HG03159 (cell line): Measurements from ENCODE around the gene ACOT8.
A peak's percentile ranks its signal among the peaks of the same experiment; 100 is the strongest.
"Not testable (repeated sequence)": the region's sequence is repeated elsewhere in the genome, so short reads cannot be mapped to it uniquely, and the experiment has no call there.

Experiments
- ATAC-seq: cut with Tn5 transposase; IDR thresholded peaks from one replicate; pipeline ENCODE4 v1.9.1; 2021; ENCODE audit warnings: mild to moderate bottlenecking, moderate library complexity; ENCODE audit not compliant: unreplicated experiment

ACOT8 gene

DNA sequence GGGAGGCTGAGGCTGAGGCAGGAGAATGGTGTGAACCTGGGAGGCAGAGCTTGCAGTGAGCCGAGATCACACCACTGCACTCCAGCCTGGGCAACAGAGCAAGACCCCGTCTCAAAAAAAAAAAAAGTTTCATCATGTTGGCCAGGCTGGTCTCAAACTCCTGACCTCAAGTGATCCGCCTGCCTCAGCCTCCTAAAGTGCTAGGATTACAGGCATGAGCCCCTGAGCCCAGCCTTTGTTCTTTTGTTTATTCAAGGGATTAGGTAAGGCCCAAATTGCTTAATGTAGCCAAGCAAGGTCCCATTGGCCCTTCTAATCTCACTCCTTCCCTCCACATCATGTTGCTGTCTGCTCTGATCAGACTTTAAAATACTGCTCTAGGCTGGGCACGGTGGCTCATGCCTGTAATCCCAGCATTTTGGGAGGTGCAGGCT lies 27.5 kb downstream of the ACOT8 start:
- ATAC-seq, result not testable (repeated sequence)

GRCh38 chr20:45828589-45828988 lies 28.6 kb downstream of the ACOT8 start:
- ATAC-seq, result no peak

DNA sequence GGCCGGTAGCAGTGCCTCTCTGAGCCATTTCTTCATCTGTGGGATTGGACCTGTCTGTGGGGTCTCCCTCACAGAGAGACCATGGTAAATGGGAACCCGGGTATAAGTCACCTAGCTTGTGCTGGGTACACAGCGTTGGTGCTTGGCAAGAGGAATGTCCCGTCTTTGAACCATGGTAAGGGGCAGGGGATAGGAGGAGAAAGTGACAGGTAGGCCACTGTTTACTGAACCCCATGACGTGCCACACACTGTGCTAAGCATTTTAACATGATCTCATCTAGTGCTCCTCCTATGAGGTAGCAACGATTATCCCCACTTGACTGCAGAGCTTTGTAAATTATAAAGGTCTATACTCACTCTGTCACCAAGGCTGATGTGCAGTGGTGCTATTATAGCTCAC lies 29.5 kb downstream of the ACOT8 start:
- no peak for ATAC-seq

DNA sequence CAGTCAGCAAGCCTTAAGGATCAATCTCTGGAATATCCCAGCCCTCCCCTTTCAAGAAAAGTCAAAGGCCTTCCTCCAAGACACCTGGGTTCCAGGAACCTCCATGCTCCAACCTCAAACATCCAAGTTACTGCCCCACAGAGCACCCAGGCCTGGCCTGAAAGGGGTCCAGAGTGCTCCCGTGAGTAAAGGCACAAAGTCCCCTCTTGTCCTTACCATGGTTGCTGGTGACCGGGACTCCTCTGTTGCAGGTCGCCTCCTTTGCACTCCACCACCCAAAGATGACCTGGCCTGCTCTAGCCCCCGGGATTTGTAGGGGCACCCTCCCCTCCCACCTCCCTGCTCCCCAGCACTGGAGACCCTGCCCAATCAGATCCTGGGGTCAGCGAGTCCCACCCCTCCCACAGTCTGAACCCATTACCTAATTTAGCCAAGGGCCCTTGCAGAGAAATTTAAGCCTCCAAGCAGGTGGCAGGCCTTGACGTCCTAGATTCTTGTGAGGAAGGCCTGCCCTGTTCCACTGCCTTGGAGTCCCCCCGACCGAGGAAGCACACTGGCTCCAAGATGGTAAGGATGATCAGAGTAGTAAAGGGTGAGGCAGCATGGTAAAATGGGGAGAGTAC lies 30.1 kb downstream of the ACOT8 start, which contains the start of gene TNNC2:
Gene TNNC2 (minus strand): TSS at position 283 of the 623 bp plus-strand sequence. CDS start 64 bp downstream, at position 219.
- no peak for ATAC-seq

GRCh38 chr20:45826381-45827019 lies 30.7 kb downstream of the ACOT8 start:
- ATAC-seq, result no peak

- no peak for ATAC-seq
Observed at GRCh38 chr20:45823949-45824835, 33.0 kb downstream of the ACOT8 start.

DNA sequence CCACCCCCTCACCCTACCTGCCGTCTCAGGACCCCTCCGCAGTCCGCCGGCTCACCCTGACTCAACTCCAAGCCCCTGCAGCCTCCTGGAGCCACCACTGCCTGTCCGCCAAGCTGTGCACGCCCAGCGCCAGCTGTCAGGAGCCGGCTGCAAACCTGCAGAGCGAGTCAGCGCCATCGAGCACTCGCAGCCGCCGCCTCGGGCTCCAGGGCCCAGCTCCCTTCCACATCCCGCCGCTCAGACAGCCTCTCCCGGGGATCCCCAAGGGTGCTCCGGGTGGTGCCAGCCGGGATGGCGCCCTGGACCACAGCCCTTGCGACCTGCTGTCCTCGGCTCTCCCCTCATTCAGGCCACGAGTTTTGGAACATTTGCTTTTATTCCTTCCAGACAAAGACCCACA lies 34.3 kb downstream of the ACOT8 start:
- ATAC-seq, result no peak

DNA sequence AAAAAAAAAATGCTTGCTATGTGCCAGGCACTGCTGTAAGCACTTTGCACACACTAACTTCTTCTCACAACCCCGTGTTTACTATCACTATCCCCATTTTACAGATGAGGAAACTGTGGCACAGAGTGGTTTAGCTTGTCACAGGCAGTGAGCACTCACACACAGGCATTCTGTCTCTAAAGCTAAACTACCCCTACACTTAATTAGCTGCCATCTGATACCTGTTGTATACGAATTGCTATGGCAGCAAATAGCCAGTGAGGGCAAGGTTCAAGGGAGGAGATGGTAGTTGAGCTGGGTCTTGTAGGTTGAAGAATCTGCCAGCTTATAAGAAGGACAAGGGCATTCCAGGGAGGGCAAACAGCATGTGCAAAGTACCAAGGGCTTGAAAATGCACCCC lies 35.2 kb downstream of the ACOT8 start:
- no peak for ATAC-seq

DNA sequence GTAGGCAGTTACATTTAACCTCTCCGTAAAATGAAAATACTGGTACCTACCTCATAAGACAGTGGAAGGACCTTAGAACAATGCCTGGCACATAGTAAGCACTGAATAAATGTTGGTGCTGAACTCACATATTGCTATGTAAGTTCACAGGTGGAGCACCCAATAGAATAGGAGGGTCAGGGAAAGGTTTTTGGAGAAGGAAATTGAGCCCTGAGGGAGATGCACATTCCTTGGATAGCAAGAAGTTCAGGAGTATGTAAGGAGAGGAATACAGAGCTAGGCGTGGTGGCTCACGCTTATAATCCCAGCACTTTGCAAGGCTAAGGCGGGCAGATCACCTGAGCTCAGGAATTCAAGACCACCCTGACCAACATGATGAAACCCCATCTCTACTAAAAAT lies 37.7 kb downstream of the ACOT8 start:
- ATAC-seq, result no peak

DNA sequence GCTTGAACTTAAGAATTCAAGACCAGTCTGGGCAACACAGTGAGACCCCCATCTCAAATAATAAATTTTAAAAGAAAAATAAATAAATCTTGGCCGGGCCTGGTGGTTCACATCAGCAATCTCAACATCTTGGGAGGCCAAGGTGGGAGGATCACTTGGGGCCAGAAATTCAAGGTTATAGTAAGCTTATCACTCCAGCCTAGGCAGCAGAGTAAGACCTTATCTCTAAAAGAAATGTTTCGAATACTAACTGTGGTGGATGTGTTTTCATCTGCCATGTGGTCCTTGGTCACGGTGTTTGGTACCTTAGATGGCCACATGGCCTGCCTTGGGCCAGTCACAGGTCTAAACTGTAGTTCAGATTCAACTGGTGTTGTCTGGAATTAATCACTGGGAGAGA lies 39.0 kb downstream of the ACOT8 start:
- ATAC-seq, result no peak

- ATAC-seq, result no peak
Observed at GRCh38 chr20:45817376-45818194, 39.6 kb downstream of the ACOT8 start.

DNA sequence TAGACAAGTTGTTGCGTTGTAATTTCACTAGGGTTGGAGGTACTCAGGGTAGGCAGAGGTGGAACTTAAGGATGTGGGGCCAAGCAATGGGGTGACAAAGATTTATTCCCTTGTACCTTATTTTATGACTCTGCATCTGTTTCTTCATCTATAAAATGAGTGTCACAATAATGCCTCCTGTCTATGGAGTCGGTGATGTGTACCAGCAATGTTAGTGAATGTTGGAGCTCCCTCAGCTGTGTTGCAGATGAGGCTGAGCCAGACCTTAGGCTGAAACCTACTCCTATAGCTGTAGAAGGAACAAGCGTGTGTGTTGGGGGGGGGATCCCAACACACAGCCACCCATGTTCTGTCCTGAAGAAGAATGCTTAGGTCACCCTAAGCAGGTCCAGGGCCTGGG lies 40.2 kb downstream of the ACOT8 start:
- ATAC-seq, result no peak

GRCh38 chr20:45814314-45814713 lies 42.9 kb downstream of the ACOT8 start:
- no peak for ATAC-seq

GRCh38 chr20:45813489-45813888 lies 43.7 kb downstream of the ACOT8 start:
- ATAC-seq, result no peak

GRCh38 chr20:45813006-45813340 lies 44.2 kb downstream of the ACOT8 start:
- ATAC-seq, result no peak

GRCh38 chr20:45812157-45813005 lies 44.8 kb downstream of the ACOT8 start, which contains the start of gene UBE2C:
Gene UBE2C (plus strand): TSS chr20:45812644. CDS start chr20:45812696, 52 bp downstream.
- peak; percentile 98 for ATAC-seq

GRCh38 chr20:45810191-45810970 lies 46.8 kb downstream of the ACOT8 start:
- no peak for ATAC-seq

DNA sequence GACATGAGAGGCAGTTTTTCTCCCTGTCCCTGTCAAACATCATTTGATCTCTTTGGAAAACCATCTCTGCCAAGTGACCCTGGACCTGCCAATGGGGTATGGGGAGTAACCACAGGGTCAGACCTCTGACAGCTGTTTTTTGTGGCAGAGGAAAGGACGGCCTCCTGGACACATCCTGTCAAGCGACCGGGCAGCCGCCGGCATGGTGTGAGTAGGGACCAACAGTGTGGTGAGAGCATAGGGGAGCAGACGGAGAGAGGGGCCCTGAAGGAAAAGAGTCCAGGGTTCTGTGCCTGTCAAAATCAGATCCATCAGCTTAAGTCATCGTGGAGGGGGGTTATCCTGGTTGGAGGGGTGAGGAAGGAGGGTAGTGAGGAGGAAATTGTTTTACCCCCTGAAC lies 55.3 kb downstream of the ACOT8 start:
- no peak for ATAC-seq

DNA sequence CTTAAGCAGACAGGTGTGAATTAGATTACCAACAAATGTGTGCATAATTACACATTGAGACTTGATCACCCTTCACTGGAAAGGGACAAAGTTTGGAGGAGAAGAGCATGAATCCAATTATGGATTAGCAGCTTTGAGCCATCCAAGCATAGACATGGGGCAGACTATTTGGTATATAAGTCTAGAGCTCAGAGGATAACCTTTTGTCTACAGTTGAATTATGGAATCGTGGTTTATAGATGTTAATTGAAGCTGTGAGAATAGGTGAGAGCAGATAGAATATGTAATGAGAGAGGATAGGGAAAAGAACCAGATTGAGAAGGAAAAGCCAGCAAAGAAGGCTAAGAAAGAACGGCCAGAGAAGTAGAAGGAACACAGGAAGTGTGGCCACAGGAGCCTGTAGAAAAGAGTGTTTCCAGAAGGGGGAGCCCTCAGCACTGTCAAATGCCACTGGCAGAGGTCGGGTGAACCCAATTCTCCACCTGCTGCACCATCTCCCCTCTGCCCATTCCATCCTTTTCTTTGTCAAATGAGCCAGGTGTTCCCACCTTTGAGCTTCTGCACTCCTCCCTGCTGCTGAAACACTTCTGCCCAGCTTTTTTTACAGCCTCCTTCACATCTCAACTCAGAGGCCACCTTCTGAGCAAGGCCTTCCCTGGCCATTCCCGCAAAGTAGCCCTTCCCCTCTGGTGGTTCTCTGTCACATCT lies 58.1 kb downstream of the ACOT8 start:
- ATAC-seq, result no peak
